ENCODE data around the gene CCDC71. TPM values are rescaled to one million over a fixed set of nuclear protein-coding genes. Genes with fewer than 3 reads are reported as not detected.

Gene CCDC71
- total and polyA plus RNA-seq, 2 donors (not counting 3 experiments of a cell fraction or from before 2014, with no cell fraction given): 23.5 to 41.6 TPM

- BruUV-seq (replicated peaks): no TSS peak
- Histone ChIP-seq H3K4me1 (ENCODE audit: control insufficient read depth, extremely low read depth, insufficient read depth, low read length) (peaks cover 12% of the 10 kb centered on the region), H3K4me2 (ENCODE audit: insufficient read depth, low read length) (no peak overlapping the region), H3K9me1 (replicated peaks; ENCODE audit: control insufficient read depth, extremely low read depth, insufficient read depth, low read length) (no peaks in the 10 kb centered on the region), H3K36me3 (ENCODE audit: control insufficient read depth in 2 of 2, extremely low read depth in 1 of 2, insufficient read depth in 2 of 2, low read length in 2 of 2) (peaks cover 7 to 59% of the 10 kb centered on the region in 2 experiments), H3K79me2 (ENCODE audit: control insufficient read depth, insufficient read depth, low read length) (peaks cover 14% of the 10 kb centered on the region), H3K9ac (replicated peaks; ENCODE audit: extremely low read depth, insufficient read depth, low read length) (no peak overlapping the region), H4K20me1 (replicated peaks; ENCODE audit: control insufficient read depth, extremely low read depth, insufficient read depth, low read length) (no peaks in the 10 kb centered on the region), H3K27ac (ENCODE audit: insufficient read depth, low read depth, low read length) (no peak overlapping the region), H3K4me3 (replicated peaks in 1 of 3; ENCODE audit: insufficient read depth in 1 of 3, low read depth in 1 of 3, low read length in 3 of 3) (no peak overlapping the region), H2AFZ (ENCODE audit: low read depth, low read length) (no peak overlapping the region), H3K9me3 (replicated peaks; ENCODE audit: control insufficient read depth, insufficient read depth, low read length) (no peaks in the 10 kb centered on the region), H3K27me3 (ENCODE audit: control insufficient read depth in 2 of 2, insufficient read depth in 2 of 2, low read length in 2 of 2) (no peaks in the 10 kb centered on the region)
- CTCF ChIA-PET: interaction anchor here (1.1 kb wide), 2 partner anchors 10 to 327 kb away, joined by 3 read pairs; partner anchors contain the start of gene LAMB2
- FAIRE-seq (no peak), DNase-seq (ENCODE audit: low read depth, low spot score) (no peak)
- intact Hi-C loops (cut with micrococcal nuclease) (no loop called here), dilution Hi-C loops (cut with MboI; ENCODE audit: extremely low pct_ligation_motif_present, low sequenced_read_pairs) (no loop called here)
- POLR2A ChIA-PET: no interaction called here
- no peak for TF ChIP-seq FOS (IDR thresholded peaks at IDR 0.05; ENCODE audit: borderline replicate concordance, insufficient read depth, low read length)
Observed at GRCh38 chr3:49122451-49122850, 43.7 kb downstream of the CCDC71 start.

DNA sequence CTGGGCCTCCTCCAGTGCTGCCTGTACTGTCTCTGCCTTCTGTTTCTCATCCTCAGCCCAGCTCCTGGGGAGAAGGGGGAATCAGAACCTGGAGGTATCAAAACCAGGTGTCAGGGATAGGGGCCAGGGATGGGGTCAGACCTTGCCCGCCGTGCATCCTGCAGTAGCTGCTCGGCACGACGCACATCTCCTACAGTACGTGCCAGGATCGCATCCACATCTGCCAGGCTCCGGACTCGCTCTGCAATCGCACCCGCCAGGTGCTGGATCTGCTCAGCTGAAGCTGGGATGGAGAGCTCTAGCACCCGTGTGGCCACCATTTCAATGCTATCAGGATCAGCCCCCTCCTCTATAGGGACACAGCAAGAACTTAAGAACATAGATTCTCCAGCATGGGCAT, 44.1 kb downstream of the CCDC71 start:
- ChIA-PET CTCF (interaction anchor here (1.1 to 2.5 kb wide), 4 partner anchors 10 to 327 kb away, joined by 3 to 19 read pairs (median 7); partner anchors contain the start of genes LAMB2 and QRICH1), POLR2A (interaction anchor here (1.7 kb wide), 1 partner anchor 29 kb away, joined by 7 read pairs; the partner anchor contains the start of gene QRICH1)
- H3K4me2 ChIP-seq (ENCODE audit: insufficient read depth, low read length): no peak overlapping the region
- intact Hi-C loops (cut with micrococcal nuclease) (no loop called here), dilution Hi-C loops (cut with MboI; ENCODE audit: extremely low pct_ligation_motif_present, low sequenced_read_pairs) (no loop called here)
- peaks cover 14% of the 10 kb centered on the region for H3K79me2 ChIP-seq (ENCODE audit: control insufficient read depth, insufficient read depth, low read length)
- TF ChIP-seq GATA2 (IDR thresholded peaks at IDR 0.05; ENCODE audit: insufficient read depth, insufficient read length, low read depth, low read length) (no peak), POLR2A (IDR thresholded peaks at IDR 0.05; ENCODE audit: low read depth, low read length) (no peak), POLR2AphosphoS5 (IDR thresholded peaks at IDR 0.05; ENCODE audit: insufficient read depth, low read depth, low read length) (no peak), JUN (IDR thresholded peaks at IDR 0.05; ENCODE audit: borderline replicate concordance, insufficient read depth, insufficient read length, low read depth) (no peak), MYC (IDR thresholded peaks at IDR 0.05; ENCODE audit: low read depth, low read length) (no peak), EZH2 (IDR thresholded peaks at IDR 0.05; ENCODE audit: borderline replicate concordance, low read depth, low read length, severe bottlenecking) (no peak), FOS (IDR thresholded peaks at IDR 0.05; ENCODE audit: borderline replicate concordance, insufficient read depth, low read length) (no peak)
- TF ChIP-seq, protein P1, sequence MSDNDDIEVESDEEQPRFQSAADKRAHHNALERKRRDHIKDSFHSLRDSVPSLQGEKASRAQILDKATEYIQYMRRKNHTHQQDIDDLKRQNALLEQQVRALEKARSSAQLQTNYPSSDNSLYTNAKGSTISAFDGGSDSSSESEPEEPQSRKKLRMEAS (IDR thresholded peaks at IDR 0.05; ENCODE audit: insufficient read depth, insufficient read length): no peak
- TF ChIP-seq, protein P2, sequence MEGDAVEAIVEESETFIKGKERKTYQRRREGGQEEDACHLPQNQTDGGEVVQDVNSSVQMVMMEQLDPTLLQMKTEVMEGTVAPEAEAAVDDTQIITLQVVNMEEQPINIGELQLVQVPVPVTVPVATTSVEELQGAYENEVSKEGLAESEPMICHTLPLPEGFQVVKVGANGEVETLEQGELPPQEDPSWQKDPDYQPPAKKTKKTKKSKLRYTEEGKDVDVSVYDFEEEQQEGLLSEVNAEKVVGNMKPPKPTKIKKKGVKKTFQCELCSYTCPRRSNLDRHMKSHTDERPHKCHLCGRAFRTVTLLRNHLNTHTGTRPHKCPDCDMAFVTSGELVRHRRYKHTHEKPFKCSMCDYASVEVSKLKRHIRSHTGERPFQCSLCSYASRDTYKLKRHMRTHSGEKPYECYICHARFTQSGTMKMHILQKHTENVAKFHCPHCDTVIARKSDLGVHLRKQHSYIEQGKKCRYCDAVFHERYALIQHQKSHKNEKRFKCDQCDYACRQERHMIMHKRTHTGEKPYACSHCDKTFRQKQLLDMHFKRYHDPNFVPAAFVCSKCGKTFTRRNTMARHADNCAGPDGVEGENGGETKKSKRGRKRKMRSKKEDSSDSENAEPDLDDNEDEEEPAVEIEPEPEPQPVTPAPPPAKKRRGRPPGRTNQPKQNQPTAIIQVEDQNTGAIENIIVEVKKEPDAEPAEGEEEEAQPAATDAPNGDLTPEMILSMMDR (IDR thresholded peaks at IDR 0.05; ENCODE audit: extremely low read depth in 1 of 2, insufficient read depth in 1 of 2, low read depth in 1 of 2, low read length in 2 of 2): no peak
- H3K4me1 ChIP-seq (ENCODE audit: control insufficient read depth, extremely low read depth, insufficient read depth, low read length): peaks cover 12% of the 10 kb centered on the region
- no peak overlapping the region for H3K4me3 ChIP-seq (replicated peaks in 1 of 3; ENCODE audit: insufficient read depth in 1 of 3, low read depth in 1 of 3, low read length in 3 of 3)
- H3K9ac ChIP-seq (replicated peaks; ENCODE audit: extremely low read depth, insufficient read depth, low read length): no peak overlapping the region
- DNase-seq (ENCODE audit: low read depth, low spot score): no peak
- peaks cover 7 to 63% of the 10 kb centered on the region in 2 experiments for H3K36me3 ChIP-seq (ENCODE audit: control insufficient read depth in 2 of 2, extremely low read depth in 1 of 2, insufficient read depth in 2 of 2, low read length in 2 of 2)
- no peak overlapping the region for H2AFZ ChIP-seq (ENCODE audit: low read depth, low read length)
- FAIRE-seq: no peak
- H3K27me3 ChIP-seq (ENCODE audit: control insufficient read depth in 2 of 2, insufficient read depth in 2 of 2, low read length in 2 of 2): no peaks in the 10 kb centered on the region
- no peaks in the 10 kb centered on the region for H3K9me3 ChIP-seq (replicated peaks; ENCODE audit: control insufficient read depth, insufficient read depth, low read length)
- H3K9me1 ChIP-seq (replicated peaks; ENCODE audit: control insufficient read depth, extremely low read depth, insufficient read depth, low read length): no peaks in the 10 kb centered on the region
- BruUV-seq (replicated peaks): no TSS peak
- H4K20me1 ChIP-seq (replicated peaks; ENCODE audit: control insufficient read depth, extremely low read depth, insufficient read depth, low read length): no peaks in the 10 kb centered on the region
- H3K27ac ChIP-seq (ENCODE audit: insufficient read depth, low read depth, low read length): no peak overlapping the region
